Measurements from ENCODE around the gene AP3B1.
"Not testable (repeated sequence)": the region's sequence is repeated elsewhere in the genome, so short reads cannot be mapped to it uniquely, and the experiment has no call there.

The AP3B1 gene

GRCh38 chr5:78157001-78157400 is 137.5 kb downstream of the AP3B1 start:
- no peak for DNase-seq (ENCODE audit: low spot score)

- DNase-seq (ENCODE audit: low spot score): no peak
Observed at GRCh38 chr5:78151594-78152271, 142.8 kb downstream of the AP3B1 start.

- DNase-seq (ENCODE audit: low spot score): no peak
Observed at GRCh38 chr5:78137290-78137689, 157.2 kb downstream of the AP3B1 start.

- DNase-seq (ENCODE audit: low spot score): no peak
Observed at GRCh38 chr5:78133423-78133822, 161.1 kb downstream of the AP3B1 start.

- DNase-seq (ENCODE audit: low spot score): no peak
Observed at GRCh38 chr5:78132507-78132906, 162.0 kb downstream of the AP3B1 start.

GRCh38 chr5:78129597-78129996 is 164.9 kb downstream of the AP3B1 start:
- no peak for DNase-seq (ENCODE audit: low spot score)

GRCh38 chr5:78127875-78128274 is 166.6 kb downstream of the AP3B1 start:
- no peak for DNase-seq (ENCODE audit: low spot score)

- DNase-seq (ENCODE audit: low spot score): no peak
Observed at GRCh38 chr5:78126536-78126935, 168.0 kb downstream of the AP3B1 start.

- no peak for DNase-seq (ENCODE audit: low spot score)
Observed at GRCh38 chr5:78116167-78116566, 178.3 kb downstream of the AP3B1 start.

GRCh38 chr5:78113689-78114264 is 180.7 kb downstream of the AP3B1 start:
- no peak for DNase-seq (ENCODE audit: low spot score)

- no peak for DNase-seq (ENCODE audit: low spot score)
Observed at GRCh38 chr5:78112931-78113330, 181.6 kb downstream of the AP3B1 start.

- DNase-seq (ENCODE audit: low spot score): no peak
Observed at GRCh38 chr5:78109891-78110324, 184.6 kb downstream of the AP3B1 start.

GRCh38 chr5:78108564-78108963 is 185.9 kb downstream of the AP3B1 start:
- no peak for DNase-seq (ENCODE audit: low spot score)

GRCh38 chr5:78103232-78103918 is 191.1 kb downstream of the AP3B1 start:
- no peak for DNase-seq (ENCODE audit: low spot score)

- no peak for DNase-seq (ENCODE audit: low spot score)
Observed at GRCh38 chr5:78102500-78102899, 192.0 kb downstream of the AP3B1 start.

- no peak for DNase-seq (ENCODE audit: low spot score)
Observed at GRCh38 chr5:78095125-78095524, 199.4 kb downstream of the AP3B1 start.

- DNase-seq (ENCODE audit: low spot score): no peak
Observed at GRCh38 chr5:78090002-78090401, 204.5 kb downstream of the AP3B1 start.

- no peak for DNase-seq (ENCODE audit: low spot score)
Observed at GRCh38 chr5:78078858-78079257, 215.6 kb downstream of the AP3B1 start.

GRCh38 chr5:78077369-78078068 is 217.0 kb downstream of the AP3B1 start:
- DNase-seq (ENCODE audit: low spot score): no peak

- DNase-seq (ENCODE audit: low spot score): no peak
Observed at GRCh38 chr5:78076351-78076750, 218.1 kb downstream of the AP3B1 start.

- DNase-seq (ENCODE audit: low spot score): no peak
Observed at GRCh38 chr5:78075301-78075700, 219.2 kb downstream of the AP3B1 start.

GRCh38 chr5:78070691-78071090 is 223.8 kb downstream of the AP3B1 start:
- not testable (repeated sequence) for DNase-seq (ENCODE audit: low spot score)

GRCh38 chr5:78067581-78067980 is 226.9 kb downstream of the AP3B1 start:
- not testable (repeated sequence) for DNase-seq (ENCODE audit: low spot score)

All from AG20443 (cell line).